Peyer's patch (tissue), 4 donors: ENCODE data around the gene PSAT1.

Experiments
- CTCF ChIP-seq, 6 experiments: fragments of 450-650 bp in 4 of 6; fragments of 200-600 bp in 2 of 6; sonication (generic) in 1 of 6; IDR thresholded peaks; one replicate each; pipeline ENCODE4 v1.5.1; 2017 to 2019; ENCODE audit warnings: antibody characterized with exemption in 6 of 6, mild to moderate bottlenecking in 3 of 6, moderate library complexity in 1 of 6
- POLR2A ChIP-seq, 2 donors: fragments of 450-650 bp; IDR thresholded peaks; one replicate each; pipeline ENCODE4 v1.5.1; 2017; ENCODE audit warnings: antibody characterized with exemption in 2 of 2, mild to moderate bottlenecking in 2 of 2, moderate library complexity in 2 of 2

GRCh38 chr9:78354324-78354973 lies 57.5 kb downstream of the PSAT1 start:
- TF ChIP-seq CTCF (IDR thresholded peaks at IDR 0.05) (no peak), POLR2A (IDR thresholded peaks at IDR 0.05) (no peak)
